Dendritic cell treated with granulocyte-macrophage colony-stimulating factor and Interleukin-4, amounts not matched to agents 40 ng/mL and 50 ng/mL, for 4 days (primary cell): ENCODE measurements around the gene FAM117A.

Experiments used
- H3K27ac Mint-ChIP-seq: one replicate; pipeline ENCODE4 v1.8.0; 2022; ENCODE audit warnings: mild to moderate bottlenecking, mixed read lengths
- H3K27me3 Mint-ChIP-seq: one replicate; pipeline ENCODE4 v1.8.0; 2022; ENCODE audit warnings: mild to moderate bottlenecking, mixed read lengths
- H3K36me3 Mint-ChIP-seq: one replicate; pipeline ENCODE4 v1.8.0; 2022; ENCODE audit warnings: low read depth, mixed read lengths
- H3K4me1 Mint-ChIP-seq: one replicate; pipeline ENCODE4 v1.8.0; 2022; ENCODE audit warnings: low read depth, mixed read lengths
- H3K4me3 Mint-ChIP-seq: one replicate; pipeline ENCODE4 v1.8.0; 2022; ENCODE audit warnings: mild to moderate bottlenecking, moderate library complexity, mixed read lengths
- H3K9me3 Mint-ChIP-seq: one replicate; pipeline ENCODE4 v1.8.0; 2022; ENCODE audit warnings: mixed read lengths
- intact Hi-C: fragments of 100-400 bp; cut with micrococcal nuclease; formaldehyde crosslinking; loops from one replicate; pipeline ENCODE4 v1.15.0; 2022

Gene FAM117A

GRCh38 chr17:49763735-49764558 is at the start of gene FAM117A:
Gene FAM117A, minus strand, starts transcription at chr17:49764131. Its CDS starts 44 bp downstream, at chr17:49764087.
- Mint-ChIP-seq H3K27me3 (no peaks in the 10 kb centered on the region), H3K9me3 (no peaks in the 10 kb centered on the region), H3K4me1 (peaks cover 31% of the 10 kb centered on the region), H3K4me3 (peak within 1 kb of the TSS; percentile 88), H3K36me3 (peaks cover 12% of the 10 kb centered on the region), H3K27ac (peak within 1 kb of the TSS; percentile 84)
- intact Hi-C loops, result loop anchor here (5.0 kb wide), 1 partner anchor 57 kb away; the partner anchor contains the start of gene SLC35B1

- H3K27ac Mint-ChIP-seq, result no peak overlapping the region
- H3K4me1 Mint-ChIP-seq, result peaks cover 18% of the 10 kb centered on the region
- no peaks in the 10 kb centered on the region for H3K27me3 Mint-ChIP-seq
- H3K9me3 Mint-ChIP-seq, result no peaks in the 10 kb centered on the region
- peaks cover 96% of the 10 kb centered on the region for H3K36me3 Mint-ChIP-seq
- H3K4me3 Mint-ChIP-seq, result no peak overlapping the region
- intact Hi-C loops, result no loop called here
These were observed 45.1 kb upstream of the FAM117A start for GRCh38 chr17:49809056-49809455.

GRCh38 chr17:49798738-49799137 is 34.8 kb upstream of the FAM117A start:
- H3K27ac Mint-ChIP-seq, result no peak overlapping the region
- no peaks in the 10 kb centered on the region for H3K9me3 Mint-ChIP-seq
- H3K36me3 Mint-ChIP-seq, result peaks cover 89% of the 10 kb centered on the region
- intact Hi-C loops, result no loop called here
- no peaks in the 10 kb centered on the region for H3K27me3 Mint-ChIP-seq
- peaks cover 5% of the 10 kb centered on the region for H3K4me1 Mint-ChIP-seq
- H3K4me3 Mint-ChIP-seq, result no peak overlapping the region

GRCh38 chr17:49798182-49798581 is 34.3 kb upstream of the FAM117A start:
- H3K9me3 Mint-ChIP-seq, result no peaks in the 10 kb centered on the region
- intact Hi-C loops, result no loop called here
- peaks cover 5% of the 10 kb centered on the region for H3K4me1 Mint-ChIP-seq
- H3K4me3 Mint-ChIP-seq, result no peak overlapping the region
- H3K27me3 Mint-ChIP-seq, result no peaks in the 10 kb centered on the region
- H3K36me3 Mint-ChIP-seq, result peaks cover 89% of the 10 kb centered on the region
- no peak overlapping the region for H3K27ac Mint-ChIP-seq

GRCh38 chr17:49795372-49795771 is 31.4 kb upstream of the FAM117A start:
- Mint-ChIP-seq H3K27me3 (no peaks in the 10 kb centered on the region), H3K4me3 (no peak overlapping the region), H3K4me1 (peaks cover 14% of the 10 kb centered on the region), H3K9me3 (no peaks in the 10 kb centered on the region), H3K36me3 (peaks cover 92% of the 10 kb centered on the region), H3K27ac (no peak overlapping the region)
- intact Hi-C loops, result no loop called here

GRCh38 chr17:49793309-49793708 is 29.4 kb upstream of the FAM117A start:
- H3K36me3 Mint-ChIP-seq, result peaks cover 89% of the 10 kb centered on the region
- peaks cover 24% of the 10 kb centered on the region for H3K4me1 Mint-ChIP-seq
- no peak overlapping the region for H3K27ac Mint-ChIP-seq
- intact Hi-C loops, result no loop called here
- H3K4me3 Mint-ChIP-seq, result no peak overlapping the region
- H3K27me3 Mint-ChIP-seq, result no peaks in the 10 kb centered on the region
- H3K9me3 Mint-ChIP-seq, result no peaks in the 10 kb centered on the region

- H3K4me1 Mint-ChIP-seq, result peaks cover 33% of the 10 kb centered on the region
- peak overlapping the region; percentile 98 for H3K27ac Mint-ChIP-seq
- H3K9me3 Mint-ChIP-seq, result no peaks in the 10 kb centered on the region
- H3K4me3 Mint-ChIP-seq, result peak overlapping the region; percentile 92
- peaks cover 57% of the 10 kb centered on the region for H3K36me3 Mint-ChIP-seq
- intact Hi-C loops, result no loop called here
- H3K27me3 Mint-ChIP-seq, result no peaks in the 10 kb centered on the region
These were observed 25.3 kb upstream of the FAM117A start for GRCh38 chr17:49789243-49789578.

- H3K4me1 Mint-ChIP-seq, result peaks cover 33% of the 10 kb centered on the region
- intact Hi-C loops, result loop anchor here (1.0 kb wide), 1 partner anchor 110 kb away; the partner anchor contains the start of gene SPOP
- no peaks in the 10 kb centered on the region for H3K9me3 Mint-ChIP-seq
- peak within 1 kb of the TSS; percentile 98 for H3K27ac Mint-ChIP-seq
- H3K27me3 Mint-ChIP-seq, result no peaks in the 10 kb centered on the region
- peak within 1 kb of the TSS; percentile 92 for H3K4me3 Mint-ChIP-seq
- peaks cover 51% of the 10 kb centered on the region for H3K36me3 Mint-ChIP-seq
These were observed 24.7 kb upstream of the FAM117A start, which contains the start of gene KAT7 for GRCh38 chr17:49788478-49789242. Gene KAT7, plus strand, starts transcription at chr17:49788681. Its CDS starts 154 bp downstream, at chr17:49788835.

GRCh38 chr17:49787884-49788477 is 24.1 kb upstream of the FAM117A start:
- intact Hi-C loops, result loop anchor here (1.0 kb wide), 2 partner anchors 81 to 110 kb away; partner anchors contain the start of genes SLC35B1 and SPOP
- Mint-ChIP-seq H3K36me3 (peaks cover 44% of the 10 kb centered on the region), H3K9me3 (no peaks in the 10 kb centered on the region), H3K4me3 (peak overlapping the region; percentile 92), H3K27ac (peak overlapping the region; percentile 98), H3K4me1 (peaks cover 33% of the 10 kb centered on the region), H3K27me3 (no peaks in the 10 kb centered on the region)

GRCh38 chr17:49784636-49785035 is 20.7 kb upstream of the FAM117A start:
- Mint-ChIP-seq H3K4me1 (peaks cover 18% of the 10 kb centered on the region), H3K27ac (no peak overlapping the region), H3K9me3 (no peaks in the 10 kb centered on the region), H3K4me3 (no peak overlapping the region), H3K36me3 (peaks cover 11% of the 10 kb centered on the region), H3K27me3 (no peaks in the 10 kb centered on the region)
- intact Hi-C loops, result no loop called here

- Mint-ChIP-seq H3K27me3 (no peaks in the 10 kb centered on the region), H3K4me1 (peaks cover 14% of the 10 kb centered on the region), H3K4me3 (no peak overlapping the region), H3K27ac (no peak overlapping the region), H3K9me3 (no peaks in the 10 kb centered on the region), H3K36me3 (peaks cover 5% of the 10 kb centered on the region)
- intact Hi-C loops, result no loop called here
These were observed 19.9 kb upstream of the FAM117A start for GRCh38 chr17:49783791-49784190.

- H3K36me3 Mint-ChIP-seq, result no peaks in the 10 kb centered on the region
- H3K27me3 Mint-ChIP-seq, result no peaks in the 10 kb centered on the region
- no peak overlapping the region for H3K27ac Mint-ChIP-seq
These were observed 19.3 kb upstream of the FAM117A start for GRCh38 chr17:49783071-49783715.

GRCh38 chr17:49779739-49780231 is 15.9 kb upstream of the FAM117A start:
- Mint-ChIP-seq H3K27me3 (peaks cover 2% of the 10 kb centered on the region), H3K4me3 (no peak overlapping the region), H3K9me3 (no peaks in the 10 kb centered on the region), H3K36me3 (no peaks in the 10 kb centered on the region), H3K4me1 (peaks cover 10% of the 10 kb centered on the region), H3K27ac (no peak overlapping the region)
- intact Hi-C loops, result loop anchor here (2.0 kb wide), 1 partner anchor 211 kb away; no protein-coding TSS in a partner anchor

More at GRCh38 chr17:49783071-49783715, 19.3 kb upstream of the FAM117A start:
- Mint-ChIP-seq H3K9me3 (no peaks in the 10 kb centered on the region), H3K4me3 (no peak overlapping the region), H3K4me1 (peaks cover 14% of the 10 kb centered on the region)
- intact Hi-C loops, result no loop called here
